ENCODE results near the gene NSUN2.

The NSUN2 gene

GRCh38 chr5:6578676-6579343 is 54.0 kb downstream of the NSUN2 start:
- peaks cover 18% of the 10 kb centered on the region for H3K4me1 Mint-ChIP-seq
- DNase-seq, result no peak

GRCh38 chr5:6576861-6577501 is 55.9 kb downstream of the NSUN2 start:
- H3K27me3 Mint-ChIP-seq (ENCODE audit: low read depth, poor library complexity), result peaks cover 51% of the 10 kb centered on the region
- H3K9me3 Mint-ChIP-seq, result peaks cover 4% of the 10 kb centered on the region
- no peak for DNase-seq
- H3K4me1 Mint-ChIP-seq, result peaks cover 11% of the 10 kb centered on the region
- H3K27ac Mint-ChIP-seq, result no peak overlapping the region
- no peaks in the 10 kb centered on the region for H3K36me3 Mint-ChIP-seq (ENCODE audit: low read depth)
- no peak overlapping the region for H3K4me3 Mint-ChIP-seq
- TF ChIP-seq CTCF (IDR thresholded peaks at IDR 0.05), result peak; percentile 28

More at GRCh38 chr5:6578676-6579343, 54.0 kb downstream of the NSUN2 start:
- H3K9me3 Mint-ChIP-seq, result peaks cover 4% of the 10 kb centered on the region
- TF ChIP-seq CTCF (IDR thresholded peaks at IDR 0.05), result no peak
- no peak overlapping the region for H3K4me3 Mint-ChIP-seq
- H3K36me3 Mint-ChIP-seq (ENCODE audit: low read depth), result no peaks in the 10 kb centered on the region
- H3K27ac Mint-ChIP-seq, result no peak overlapping the region
- H3K27me3 Mint-ChIP-seq (ENCODE audit: low read depth, poor library complexity), result peaks cover 63% of the 10 kb centered on the region

GRCh38 chr5:6574537-6575245 is 58.2 kb downstream of the NSUN2 start:
- Mint-ChIP-seq H3K27me3 (ENCODE audit: low read depth, poor library complexity) (peaks cover 32% of the 10 kb centered on the region), H3K4me3 (no peak overlapping the region), H3K4me1 (no peaks in the 10 kb centered on the region), H3K27ac (no peak overlapping the region), H3K36me3 (ENCODE audit: low read depth) (no peaks in the 10 kb centered on the region), H3K9me3 (peaks cover 4% of the 10 kb centered on the region)
- no peak for TF ChIP-seq CTCF (IDR thresholded peaks at IDR 0.05)
- no peak for DNase-seq

GRCh38 chr5:6574111-6574510 is 58.7 kb downstream of the NSUN2 start:
- Mint-ChIP-seq H3K4me1 (no peaks in the 10 kb centered on the region), H3K27ac (no peak overlapping the region), H3K4me3 (no peak overlapping the region), H3K27me3 (ENCODE audit: low read depth, poor library complexity) (peaks cover 27% of the 10 kb centered on the region), H3K9me3 (peaks cover 3% of the 10 kb centered on the region), H3K36me3 (ENCODE audit: low read depth) (no peaks in the 10 kb centered on the region)
- TF ChIP-seq CTCF (IDR thresholded peaks at IDR 0.05), result no peak
- DNase-seq, result no peak

- H3K4me3 Mint-ChIP-seq, result no peak overlapping the region
- no peaks in the 10 kb centered on the region for H3K9me3 Mint-ChIP-seq
- no peak overlapping the region for H3K27ac Mint-ChIP-seq
- TF ChIP-seq CTCF (IDR thresholded peaks at IDR 0.05), result no peak
- no peaks in the 10 kb centered on the region for H3K36me3 Mint-ChIP-seq (ENCODE audit: low read depth)
- DNase-seq, result no peak
- no peaks in the 10 kb centered on the region for H3K4me1 Mint-ChIP-seq
- peaks cover 28% of the 10 kb centered on the region for H3K27me3 Mint-ChIP-seq (ENCODE audit: low read depth, poor library complexity)
Observed at GRCh38 chr5:6573651-6574101, 59.2 kb downstream of the NSUN2 start.

Measured in nephron progenitor cell (in vitro differentiated cells).